ENCODE data around the gene TRIM3.

- TF ChIP-seq EZH2phosphoT487 (IDR thresholded peaks at IDR 0.05; ENCODE audit: low read depth): no peak
- TF ChIP-seq CTCF (IDR thresholded peaks at IDR 0.05; ENCODE audit: low read depth, low read length): no peak
Observed at GRCh38 chr11:6413791-6414201, 59.9 kb downstream of the TRIM3 start.

All from OCI-LY3 (cell line).